ENCODE measurements around the gene BRAF.
"Not testable (repeated sequence)": the region's sequence is repeated elsewhere in the genome, so short reads cannot be mapped to it uniquely, and the experiment has no call there.

The BRAF gene

GRCh38 chr7:140763166-140763565, 161.6 kb downstream of the BRAF start:
- not testable (repeated sequence) for DNase-seq

GRCh38 chr7:140761375-140761774, 163.4 kb downstream of the BRAF start:
- not testable (repeated sequence) for DNase-seq

GRCh38 chr7:140754506-140754905, 170.2 kb downstream of the BRAF start:
- no peak for DNase-seq

GRCh38 chr7:140752533-140752932, 172.2 kb downstream of the BRAF start:
- no peak for DNase-seq

- no peak for DNase-seq
Observed at GRCh38 chr7:140746751-140747150, 178.0 kb downstream of the BRAF start.

- DNase-seq = no peak
Observed at GRCh38 chr7:140745266-140746058, 179.3 kb downstream of the BRAF start.

GRCh38 chr7:140744005-140744404, 180.7 kb downstream of the BRAF start:
- DNase-seq = no peak

- DNase-seq = not testable (repeated sequence)
Observed at GRCh38 chr7:140743255-140743654, 181.5 kb downstream of the BRAF start.

- DNase-seq = no peak
Observed at GRCh38 chr7:140738280-140738679, 186.4 kb downstream of the BRAF start.

- no peak for DNase-seq
Observed at GRCh38 chr7:140734729-140735128, 190.0 kb downstream of the BRAF start.

- DNase-seq = no peak
Observed at GRCh38 chr7:140734096-140734495, 190.6 kb downstream of the BRAF start.

GRCh38 chr7:140732416-140732815, 192.3 kb downstream of the BRAF start:
- no peak for DNase-seq

- no peak for DNase-seq
Observed at GRCh38 chr7:140726281-140726680, 198.4 kb downstream of the BRAF start.

GRCh38 chr7:140724706-140725105, 200.0 kb downstream of the BRAF start:
- no peak for DNase-seq

GRCh38 chr7:140723574-140723973, 201.2 kb downstream of the BRAF start:
- DNase-seq = no peak

GRCh38 chr7:140723006-140723405, 201.7 kb downstream of the BRAF start:
- peak; percentile 39 to 42 for DNase-seq

- DNase-seq = no peak
Observed at GRCh38 chr7:140722254-140722653, 202.5 kb downstream of the BRAF start.

GRCh38 chr7:140719721-140720120, 205.0 kb downstream of the BRAF start:
- no peak for DNase-seq

GRCh38 chr7:140714331-140715040, 210.2 kb downstream of the BRAF start:
- DNase-seq = no peak

- not testable (repeated sequence) for DNase-seq
Observed at GRCh38 chr7:140712392-140712791, 212.3 kb downstream of the BRAF start.

- DNase-seq = not testable (repeated sequence)
Observed at GRCh38 chr7:140708764-140709163, 216.0 kb downstream of the BRAF start.

GRCh38 chr7:140707132-140707531, 217.6 kb downstream of the BRAF start:
- DNase-seq = no peak

- DNase-seq = no peak
Observed at GRCh38 chr7:140704205-140704604, 220.5 kb downstream of the BRAF start.

GRCh38 chr7:140702774-140703173, 222.0 kb downstream of the BRAF start:
- DNase-seq = no peak
